HG03571 (cell line): ENCODE results near the gene BIVM.

Experiments
- ATAC-seq: cut with Tn5 transposase; IDR thresholded peaks from one replicate; pipeline ENCODE4 v1.9.1; 2021; ENCODE audit not compliant: unreplicated experiment

The BIVM gene

DNA sequence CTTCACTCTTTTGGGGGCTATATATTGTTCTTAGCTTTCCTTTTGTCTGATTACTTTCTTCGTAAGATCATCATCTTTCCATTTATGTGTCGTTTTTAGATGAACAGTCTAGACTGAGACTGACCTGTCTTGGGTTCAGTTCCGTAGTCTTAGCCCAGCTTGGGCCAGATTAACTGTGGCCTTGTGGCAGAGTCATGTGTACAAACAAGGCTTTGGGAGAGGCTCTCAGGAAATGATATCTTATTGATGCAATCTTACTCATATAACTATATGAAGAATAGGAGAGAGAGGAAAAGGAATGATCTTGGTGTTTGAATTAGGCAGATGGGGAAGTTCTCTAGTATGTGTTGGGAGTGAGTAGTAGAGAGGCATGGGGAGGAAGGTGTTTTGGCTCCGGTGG, 40.1 kb downstream of the BIVM start:
- no peak for ATAC-seq

DNA sequence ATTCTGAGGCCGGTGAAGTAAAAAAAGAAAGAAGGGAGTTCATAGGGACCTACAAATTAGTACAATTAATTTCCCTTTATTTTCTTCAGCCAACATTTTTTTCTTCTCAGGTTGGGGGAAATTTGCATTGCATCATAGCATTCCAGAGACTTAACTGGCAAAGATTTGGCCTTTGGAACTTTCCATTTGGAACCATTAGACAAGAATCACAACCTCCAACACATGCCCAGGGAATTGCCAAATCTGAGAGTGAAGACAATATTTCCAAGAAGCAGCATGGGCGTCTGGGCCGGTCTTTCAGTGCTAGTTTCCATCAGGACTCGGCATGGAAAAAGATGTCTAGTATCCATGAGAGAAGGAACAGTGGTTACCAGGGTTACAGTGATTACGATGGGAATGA, 40.5 kb downstream of the BIVM start:
- ATAC-seq = no peak

DNA sequence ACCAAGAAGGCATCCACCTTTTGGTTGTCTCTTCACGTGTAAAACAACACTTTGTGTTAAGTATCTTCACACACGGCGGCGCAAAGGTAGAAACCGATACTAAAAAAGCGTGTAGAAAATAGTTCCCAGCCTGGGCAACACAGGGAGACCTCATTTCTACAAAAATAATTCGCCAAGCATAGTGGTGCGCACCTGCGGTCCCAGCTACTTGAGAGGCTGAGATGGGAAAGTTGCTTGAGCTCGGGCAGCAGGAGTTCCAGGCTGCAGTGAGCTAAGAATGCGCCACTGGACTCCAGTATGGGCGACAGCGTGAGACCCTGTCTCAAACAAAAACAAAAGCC, 46.3 kb downstream of the BIVM start:
- peak; percentile 7 for ATAC-seq

DNA sequence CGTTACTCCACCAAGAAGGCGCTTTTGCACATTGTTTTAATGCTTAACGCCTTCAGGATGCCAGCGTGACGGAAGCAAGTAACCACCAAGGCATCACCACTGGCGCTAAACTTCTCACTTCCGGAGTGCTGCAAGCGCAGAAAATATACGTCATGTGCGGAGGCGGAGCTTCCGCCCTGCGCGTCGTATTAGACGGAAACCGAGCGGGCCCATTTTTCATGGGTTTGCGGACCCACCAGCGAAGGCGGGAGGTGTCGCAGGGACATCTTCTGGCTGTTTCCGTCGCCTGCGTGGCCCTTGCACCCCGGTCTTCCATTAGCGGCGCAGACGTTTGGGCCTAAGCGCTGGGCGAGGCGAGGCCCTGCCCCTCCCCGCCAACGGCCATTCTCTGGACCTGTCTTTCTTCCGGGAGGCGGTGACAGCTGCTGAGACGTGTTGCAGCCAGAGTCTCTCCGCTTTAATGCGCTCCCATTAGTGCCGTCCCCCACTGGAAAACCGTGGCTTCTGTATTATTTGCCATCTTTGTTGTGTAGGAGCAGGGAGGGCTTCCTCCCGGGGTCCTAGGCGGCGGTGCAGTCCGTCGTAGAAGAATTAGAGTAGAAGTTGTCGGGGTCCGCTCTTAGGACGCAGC, 46.8 kb downstream of the BIVM start, which contains the start of gene ERCC5:
TSS of gene ERCC5 (plus strand) at position 403 of the 631 bp plus-strand sequence. CDS start 235 bp downstream, outside the sequence.
- ATAC-seq = peak; percentile 83

DNA sequence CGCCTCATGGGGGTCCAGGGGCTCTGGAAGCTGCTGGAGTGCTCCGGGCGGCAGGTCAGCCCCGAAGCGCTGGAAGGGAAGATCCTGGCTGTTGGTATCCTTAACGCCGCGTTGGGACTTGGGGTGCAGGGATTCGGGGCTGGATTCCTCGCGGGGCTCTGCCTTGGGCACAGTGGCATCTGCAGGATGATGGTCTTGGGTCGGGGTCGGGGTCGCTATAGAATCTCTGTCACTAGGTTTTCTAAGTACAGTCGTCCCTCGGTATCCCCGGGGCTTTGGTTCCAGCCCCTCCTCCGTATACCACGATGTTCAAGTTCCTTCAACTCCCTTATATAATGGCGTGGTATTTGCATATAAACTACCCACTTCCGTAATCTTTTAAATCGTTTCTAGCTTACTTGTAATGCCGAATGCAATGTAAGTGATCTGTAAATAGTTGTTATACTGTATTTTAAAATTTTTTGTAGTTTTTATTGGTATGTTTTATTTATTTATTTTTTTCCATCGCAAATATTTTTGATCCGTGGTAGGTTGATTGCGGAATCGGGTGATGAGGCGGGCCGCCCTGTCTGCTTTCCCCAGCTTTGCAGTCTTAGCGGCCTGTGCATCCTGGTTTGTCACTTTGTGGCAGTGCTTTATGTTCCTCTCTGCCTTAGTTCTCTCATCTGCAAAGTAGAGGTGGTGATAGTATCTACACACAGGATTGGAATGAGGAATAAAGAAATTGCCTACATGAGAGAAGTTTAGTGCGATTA, 47.5 kb downstream of the BIVM start:
- ATAC-seq = peak; percentile 38

DNA sequence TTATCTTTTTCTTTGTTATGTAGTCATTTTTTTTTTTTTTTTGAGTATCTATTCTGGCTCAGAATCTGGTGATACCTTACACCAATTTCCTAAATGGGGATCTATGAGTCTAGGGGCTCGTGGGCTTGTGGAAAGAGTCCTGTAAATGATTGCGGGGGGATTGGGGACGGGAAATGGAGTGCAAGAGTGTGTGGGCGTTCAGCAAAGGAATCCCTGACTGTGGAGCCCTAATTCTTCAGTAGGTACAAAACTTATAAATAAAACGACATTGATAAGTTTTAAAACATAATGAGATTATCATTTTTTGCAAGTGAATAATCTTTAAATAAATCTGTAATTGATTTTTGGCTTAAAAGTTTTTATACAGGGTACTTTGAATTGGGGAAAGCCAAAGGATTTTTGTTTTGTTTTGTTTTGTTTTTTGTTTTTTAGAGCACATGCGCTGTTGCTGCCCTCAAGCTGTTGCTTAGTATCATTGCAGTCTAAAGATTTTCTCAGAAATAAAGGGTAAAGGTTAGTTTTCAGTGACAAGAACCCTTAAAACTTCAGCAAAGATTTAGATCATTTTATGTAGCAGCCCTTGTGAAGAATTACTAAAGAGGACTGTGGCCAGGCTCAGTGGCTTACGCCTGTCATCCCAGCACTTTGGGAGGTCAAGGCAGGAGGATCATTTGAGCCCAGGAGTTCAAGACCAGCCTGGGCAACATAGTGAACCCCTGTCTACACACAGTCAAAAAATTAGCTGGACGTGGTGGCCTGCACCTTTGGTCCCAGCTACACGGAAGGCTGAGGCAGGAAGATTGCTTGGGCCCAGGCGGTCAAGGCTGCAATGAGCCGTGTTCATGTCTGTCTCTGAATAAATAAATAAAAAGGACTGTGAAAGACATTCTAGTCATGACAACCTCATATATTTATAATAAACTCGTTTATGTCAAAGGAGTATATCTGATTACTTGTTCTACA, 48.6 kb downstream of the BIVM start:
- no peak for ATAC-seq

DNA sequence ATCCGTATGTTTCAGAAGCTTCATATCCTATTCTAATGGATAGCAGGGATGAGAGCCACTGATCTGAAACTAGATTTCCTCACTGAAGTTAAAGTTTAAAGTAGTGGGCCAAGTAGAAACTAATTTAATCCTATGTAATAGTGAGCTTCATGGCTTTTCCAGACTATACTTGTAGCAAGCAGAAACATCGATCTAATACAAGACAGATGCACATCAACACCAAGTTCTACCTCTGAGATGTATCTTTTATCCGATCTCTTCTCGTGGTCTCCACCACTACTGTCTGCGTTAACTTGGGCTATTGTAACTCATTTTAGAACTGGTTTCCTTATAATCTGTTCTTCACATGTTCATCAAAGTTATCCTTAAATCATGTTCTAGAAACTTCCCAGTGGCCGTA, 50.0 kb downstream of the BIVM start:
- ATAC-seq = no peak

DNA sequence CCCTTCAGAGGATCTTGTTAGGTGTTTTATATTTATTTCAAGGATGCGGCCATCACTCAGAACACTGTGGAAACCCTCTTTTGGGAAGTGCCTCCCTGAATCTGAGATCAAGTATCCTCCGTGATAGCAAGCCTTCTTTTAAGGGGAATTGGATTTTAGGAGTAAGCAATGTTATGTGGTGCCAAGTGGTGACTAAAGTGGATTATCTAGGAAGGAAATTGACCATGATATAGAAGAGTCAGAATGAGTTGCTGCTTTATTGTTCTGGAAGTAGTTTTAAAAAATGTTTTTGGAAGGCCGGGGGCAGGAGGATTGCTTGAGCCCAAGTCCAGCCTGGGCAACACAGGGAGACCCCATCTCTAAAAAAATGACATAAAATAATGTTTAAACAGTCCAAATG, 53.6 kb downstream of the BIVM start:
- no peak for ATAC-seq

DNA sequence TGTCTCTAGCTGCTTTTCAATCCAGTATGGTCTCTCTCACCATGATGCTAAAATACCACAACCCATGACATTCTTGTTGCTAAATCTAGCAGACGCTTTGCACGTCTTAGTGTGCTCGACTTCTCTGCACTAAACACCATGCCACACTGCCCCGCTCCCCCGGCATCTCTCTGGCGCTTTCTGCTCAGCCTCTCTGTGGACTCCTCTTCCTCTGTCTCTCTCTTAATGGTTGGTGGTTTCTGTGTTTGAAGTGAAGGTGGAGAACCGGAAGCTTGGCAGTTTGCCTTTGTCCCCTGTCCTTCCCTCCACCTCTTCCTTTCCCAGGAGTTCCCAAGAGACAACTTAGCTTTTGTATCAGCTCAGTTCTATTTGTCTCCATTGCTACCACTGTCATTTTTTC, 55.8 kb downstream of the BIVM start:
- ATAC-seq = no peak

DNA sequence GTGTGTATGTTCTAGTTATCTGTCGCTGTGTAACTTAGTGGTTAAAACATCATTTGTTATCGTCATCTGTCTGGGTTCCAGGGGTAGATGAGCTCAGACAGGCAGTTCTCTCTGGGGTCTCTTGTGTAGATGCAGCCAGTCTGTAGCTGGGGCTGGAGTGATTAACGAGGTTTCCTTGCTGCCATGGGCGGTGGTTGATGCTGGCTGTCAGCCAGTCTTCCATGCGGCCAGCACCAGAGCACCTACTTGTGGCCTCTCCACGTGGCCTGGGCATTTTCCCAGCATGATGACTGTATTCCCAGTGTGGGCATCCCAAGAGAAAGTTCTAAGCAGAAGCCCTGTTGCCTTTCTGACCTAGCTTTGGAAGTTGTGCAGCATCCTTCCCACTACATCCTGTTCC, 57.6 kb downstream of the BIVM start:
- no peak for ATAC-seq

DNA sequence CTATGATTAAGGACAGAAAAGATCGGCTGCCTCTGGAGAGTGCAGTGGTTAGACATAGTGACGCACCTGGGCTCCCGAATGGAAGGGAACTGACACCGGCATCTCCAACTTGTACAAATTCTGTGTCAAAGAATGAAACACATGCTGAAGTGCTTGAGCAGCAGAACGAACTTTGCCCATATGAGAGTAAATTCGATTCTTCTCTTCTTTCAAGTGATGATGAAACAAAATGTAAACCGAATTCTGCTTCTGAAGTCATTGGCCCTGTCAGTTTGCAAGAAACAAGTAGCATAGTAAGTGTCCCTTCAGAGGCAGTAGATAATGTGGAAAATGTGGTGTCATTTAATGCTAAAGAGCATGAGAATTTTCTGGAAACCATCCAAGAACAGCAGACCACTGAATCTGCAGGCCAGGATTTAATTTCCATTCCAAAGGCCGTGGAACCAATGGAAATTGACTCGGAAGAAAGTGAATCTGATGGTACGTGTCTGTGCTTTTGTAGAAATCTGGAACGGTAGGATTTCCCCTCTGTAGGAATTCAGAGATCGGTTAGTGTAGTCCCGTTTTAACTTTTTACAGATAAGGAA, 63.8 kb downstream of the BIVM start:
- ATAC-seq = no peak

DNA sequence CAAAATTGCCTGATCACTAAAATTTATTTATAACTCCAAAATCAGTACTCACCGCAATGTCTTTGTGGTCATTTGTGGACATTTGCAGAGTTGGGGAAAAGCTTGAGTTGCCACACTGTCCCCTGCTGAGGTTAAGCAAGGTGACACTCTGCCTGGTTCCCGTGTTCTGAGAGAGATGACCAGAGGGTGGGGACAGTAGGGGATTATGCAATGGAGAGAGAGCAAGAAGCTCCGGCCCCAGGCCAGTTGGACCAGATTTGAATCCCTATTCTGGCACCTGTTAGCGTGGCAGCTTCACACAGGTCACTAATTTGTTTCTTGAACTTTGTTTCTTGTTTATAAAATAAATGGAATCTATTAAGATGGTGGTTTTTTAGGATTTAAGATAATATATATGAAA, 64.7 kb downstream of the BIVM start:
- no peak for ATAC-seq

DNA sequence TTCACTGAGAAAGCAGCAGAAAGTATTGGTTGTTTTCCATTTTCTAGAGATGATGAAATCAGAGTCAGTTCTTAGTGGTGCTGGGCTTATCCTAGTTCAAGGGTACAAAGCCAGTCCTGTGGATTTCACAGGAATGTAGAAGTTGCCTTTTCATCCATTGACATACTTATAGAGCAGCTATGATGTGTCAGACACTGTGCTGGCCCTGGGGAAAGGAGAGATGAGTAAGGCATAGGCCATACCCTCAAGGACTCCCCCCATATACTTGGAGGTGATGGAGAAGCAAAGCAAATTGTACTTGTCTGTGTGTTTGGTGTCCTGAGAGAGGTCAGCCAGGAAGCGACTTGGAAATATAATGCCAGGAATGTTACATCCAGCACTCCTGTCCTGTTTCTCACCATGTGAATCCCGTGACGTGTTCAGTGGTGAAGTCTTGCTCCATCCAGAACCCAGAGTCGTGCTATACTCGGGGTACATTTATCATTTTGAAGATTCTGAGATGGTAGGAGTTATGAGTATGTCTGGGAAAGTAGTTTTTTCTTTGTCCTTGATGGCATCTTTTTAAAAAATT, 69.5 kb downstream of the BIVM start:
- no peak for ATAC-seq

DNA sequence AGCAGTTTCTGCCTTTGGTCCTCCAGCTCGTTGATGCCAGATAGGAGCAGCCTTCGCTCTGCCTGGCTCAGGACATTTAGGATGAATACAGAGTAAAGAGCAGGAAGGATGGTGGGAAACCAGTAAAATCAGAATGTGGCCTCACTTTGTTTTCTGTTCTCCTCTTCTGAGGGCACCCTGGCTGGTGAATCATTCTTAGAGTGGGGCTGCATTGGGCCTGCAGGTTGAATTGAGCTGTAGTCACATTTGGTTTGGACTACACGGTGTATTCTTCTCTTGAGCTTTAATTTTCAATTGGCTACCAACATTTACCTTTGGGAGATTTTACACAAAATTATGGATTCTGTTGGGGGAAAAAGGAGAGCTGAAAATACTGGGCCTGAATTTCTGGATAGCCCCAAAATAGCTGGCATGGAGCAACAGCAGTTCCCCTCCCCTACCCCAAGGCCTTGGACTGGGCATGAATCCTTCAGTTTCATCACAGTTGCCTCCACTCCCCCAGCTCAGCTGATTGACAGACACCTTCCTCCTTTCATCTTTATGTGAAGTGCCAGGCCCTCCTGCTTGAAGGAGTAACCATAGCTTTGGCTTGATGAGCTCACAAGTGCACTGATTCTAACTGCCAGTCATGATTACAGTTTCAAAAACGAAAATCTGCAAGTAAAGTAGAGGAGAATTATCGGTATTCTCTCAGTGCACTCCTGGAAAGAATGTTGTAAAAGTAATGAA, 71.2 kb downstream of the BIVM start:
- peak; percentile 16 for ATAC-seq

DNA sequence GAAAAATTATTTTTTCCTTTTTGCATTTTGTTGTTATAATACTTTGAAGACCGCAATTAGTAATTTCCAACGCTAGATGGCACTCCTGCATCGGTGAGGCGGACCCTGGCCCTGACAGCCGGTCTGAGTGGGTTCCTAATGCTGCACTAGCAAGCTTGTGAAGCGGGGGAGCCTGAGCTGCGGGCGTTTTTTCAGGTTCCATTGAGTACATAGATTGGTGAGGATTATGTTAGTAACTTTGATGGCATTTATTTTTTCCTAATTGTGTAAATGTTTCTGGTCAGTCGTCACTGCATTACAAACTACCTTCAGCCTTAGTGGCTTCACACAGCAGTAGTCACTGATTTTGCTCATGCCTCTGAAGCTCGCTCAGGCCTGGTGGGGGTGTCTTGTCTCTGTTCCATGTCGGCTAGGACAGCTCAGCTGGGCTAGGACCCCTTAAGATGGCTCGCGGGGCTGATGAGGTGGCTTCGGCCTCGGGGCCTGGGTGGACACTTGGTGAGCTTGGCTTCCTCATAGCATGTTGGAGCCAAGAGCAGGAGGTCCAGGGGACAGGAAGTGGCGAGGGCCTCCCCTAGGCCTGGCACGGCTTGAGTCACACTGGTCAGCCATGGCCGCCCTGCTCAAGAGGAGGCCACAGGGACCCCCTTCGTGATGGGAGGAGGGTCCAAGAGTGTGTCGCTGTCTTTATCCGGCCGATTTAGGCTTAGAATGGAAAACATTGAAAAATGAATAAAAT, 71.9 kb downstream of the BIVM start:
- peak; percentile 83 for ATAC-seq

DNA sequence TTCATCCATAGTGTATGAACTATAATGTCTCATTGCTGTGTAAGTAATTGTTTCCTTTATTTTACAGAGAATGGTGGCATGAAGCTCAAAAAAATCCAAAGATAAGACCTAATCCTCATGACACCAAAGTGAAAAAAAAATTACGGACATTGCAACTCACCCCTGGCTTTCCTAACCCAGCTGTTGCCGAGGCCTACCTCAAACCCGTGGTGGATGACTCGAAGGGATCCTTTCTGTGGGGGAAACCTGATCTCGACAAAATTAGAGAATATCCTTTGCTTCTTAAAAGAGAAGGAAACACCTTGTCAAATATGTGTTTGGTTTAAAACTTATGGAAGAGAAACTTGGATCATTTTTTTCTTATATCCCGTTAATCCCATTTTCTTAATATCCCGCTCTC, 73.2 kb downstream of the BIVM start:
- no peak for ATAC-seq

DNA sequence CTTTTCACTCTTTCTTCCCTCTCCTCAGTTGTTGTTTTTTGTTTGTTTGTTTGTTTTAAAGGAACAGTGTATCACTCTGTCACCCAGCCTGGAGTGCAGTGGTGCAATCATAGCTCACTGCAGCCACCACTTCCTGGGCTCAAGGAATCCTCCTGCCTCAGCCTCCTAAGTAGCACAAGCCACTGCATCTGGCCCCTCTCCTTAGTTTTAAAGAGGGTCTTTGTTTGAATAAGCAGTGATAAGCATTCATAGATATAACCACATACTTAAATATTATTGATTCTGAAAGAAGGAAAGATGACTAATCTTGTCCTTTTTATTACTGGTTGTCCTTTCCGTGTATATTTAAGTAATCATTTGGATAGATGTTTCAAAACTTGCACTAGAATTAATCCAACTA, 73.6 kb downstream of the BIVM start:
- no peak for ATAC-seq

DNA sequence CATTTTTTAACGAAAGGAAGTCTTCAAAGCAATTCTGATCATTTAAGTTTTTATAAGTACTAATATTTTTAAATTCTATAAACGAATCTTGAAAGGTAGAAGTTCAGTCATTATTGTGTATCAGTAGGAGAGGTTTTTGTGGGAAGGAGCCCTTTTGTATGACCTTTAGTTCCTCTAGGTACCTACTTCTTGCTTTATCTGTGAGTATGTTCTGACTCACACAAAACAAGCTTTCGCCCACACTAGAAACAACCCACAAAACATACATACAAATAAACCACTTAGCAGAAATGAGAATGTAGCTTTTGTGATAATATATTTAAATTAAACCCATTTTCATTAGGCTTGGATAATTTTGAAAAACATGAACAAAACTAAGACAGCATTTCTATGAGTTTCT, 74.7 kb downstream of the BIVM start:
- no peak for ATAC-seq

DNA sequence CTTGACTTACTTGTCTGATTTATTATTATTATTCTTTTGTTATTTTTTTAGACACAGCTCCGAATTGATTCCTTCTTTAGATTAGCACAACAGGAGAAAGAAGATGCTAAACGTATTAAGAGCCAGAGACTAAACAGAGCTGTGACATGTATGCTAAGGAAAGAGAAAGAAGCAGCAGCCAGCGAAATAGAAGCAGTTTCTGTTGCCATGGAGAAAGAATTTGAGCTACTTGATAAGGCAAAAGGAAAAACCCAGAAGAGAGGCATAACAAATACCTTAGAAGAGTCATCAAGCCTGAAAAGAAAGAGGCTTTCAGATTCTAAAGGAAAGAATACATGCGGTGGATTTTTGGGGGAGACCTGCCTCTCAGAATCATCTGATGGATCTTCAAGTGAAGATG, 76.3 kb downstream of the BIVM start:
- no peak for ATAC-seq

DNA sequence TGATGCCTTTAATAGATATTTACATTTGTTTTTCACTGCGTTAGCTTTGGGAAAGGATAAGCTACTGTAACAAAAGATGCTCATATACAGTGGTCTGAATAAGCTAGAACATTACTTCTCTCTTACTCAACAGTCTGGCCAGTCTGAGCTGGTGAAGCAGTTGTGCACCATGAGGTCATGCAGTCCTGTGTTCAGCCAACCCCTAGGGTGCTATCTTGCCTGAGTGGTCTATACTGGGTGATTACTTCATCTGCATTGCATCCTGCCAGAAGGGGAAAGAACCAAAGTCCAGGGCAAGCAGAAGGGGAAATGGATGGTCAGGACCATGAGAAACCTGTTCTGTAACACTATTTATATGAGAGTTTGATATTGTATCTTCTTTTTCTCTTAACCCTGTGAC, 78.4 kb downstream of the BIVM start:
- no peak for ATAC-seq
